Stimulated activated CD4-positive, alpha-beta T cell treated with anti-CD3 and anti-CD28 coated beads, Interleukin-12 subunit alpha, Interleukin-12 subunit beta, amount 100 ng/mL, for 48 hours (primary cell): Measurements from ENCODE around the gene FGD3.
A peak's percentile ranks its signal among the peaks of the same experiment; 100 is the strongest.

ENCODE experiments used
- DNase-seq, 3 donors: peaks; one replicate each; pipeline ENCODE4 v3.0.0-alpha.2; 2020; ENCODE audit warnings: low read depth in 2 of 3, low spot score in 1 of 3

The FGD3 gene

GRCh38 chr9:93027750-93028149, 80.4 kb downstream of the FGD3 start:
- no peak for DNase-seq

- DNase-seq = peak; percentile 22 to 28 (median 27)
Measured at GRCh38 chr9:93028448-93029006, 81.2 kb downstream of the FGD3 start.

GRCh38 chr9:93030642-93031628, 83.6 kb downstream of the FGD3 start:
- DNase-seq = no peak

- no peak for DNase-seq
Measured at GRCh38 chr9:93031629-93032430, 84.5 kb downstream of the FGD3 start.

- no peak for DNase-seq
Measured at GRCh38 chr9:93032545-93032944, 85.2 kb downstream of the FGD3 start.

GRCh38 chr9:93033531-93033930, 86.2 kb downstream of the FGD3 start:
- no peak for DNase-seq

GRCh38 chr9:93035106-93035660, 87.9 kb downstream of the FGD3 start:
- no peak for DNase-seq

- no peak for DNase-seq
Measured at GRCh38 chr9:93035821-93036351, 88.6 kb downstream of the FGD3 start.

- DNase-seq = no peak
Measured at GRCh38 chr9:93036887-93037475, 89.7 kb downstream of the FGD3 start.

GRCh38 chr9:93037476-93037971, 90.2 kb downstream of the FGD3 start:
- DNase-seq = no peak

- no peak for DNase-seq
Measured at GRCh38 chr9:93038918-93039317, 91.6 kb downstream of the FGD3 start.

GRCh38 chr9:93039456-93039855, 92.1 kb downstream of the FGD3 start:
- DNase-seq = no peak

- no peak for DNase-seq
Measured at GRCh38 chr9:93039976-93040375, 92.7 kb downstream of the FGD3 start.

- DNase-seq = no peak
Measured at GRCh38 chr9:93040409-93040808, 93.1 kb downstream of the FGD3 start.

- no peak for DNase-seq
Measured at GRCh38 chr9:93041108-93041802, 93.9 kb downstream of the FGD3 start.

- DNase-seq = no peak
Measured at GRCh38 chr9:93043122-93043521, 95.8 kb downstream of the FGD3 start.

- no peak for DNase-seq
Measured at GRCh38 chr9:93045521-93045920, 98.2 kb downstream of the FGD3 start.

GRCh38 chr9:93048566-93049448, 101.5 kb downstream of the FGD3 start:
- no peak for DNase-seq

GRCh38 chr9:93049491-93049890, 102.2 kb downstream of the FGD3 start:
- DNase-seq = no peak
